Type B pancreatic cell (in vitro differentiated cells): ENCODE results near the gene TMEM108. TPM values are rescaled to one million over a fixed set of nuclear protein-coding genes. Genes with fewer than 3 reads are reported as not detected.

Experiments
- DNase-seq: peaks from one replicate; pipeline ENCODE4 v3.0.0; 2021; ENCODE audit warnings: mixed read lengths; ENCODE audit not compliant: unreplicated experiment; ENCODE audit errors: extremely low spot score
- H3K27ac Mint-ChIP-seq: 2 replicates; pipeline ENCODE4 v1.8.0; 2021; ENCODE audit warnings: mild to moderate bottlenecking, mixed read lengths
- H3K27me3 Mint-ChIP-seq: 2 replicates; pipeline ENCODE4 v1.8.0; 2021; ENCODE audit warnings: mixed read lengths
- H3K36me3 Mint-ChIP-seq: 2 replicates; pipeline ENCODE4 v1.8.0; 2021; ENCODE audit warnings: mixed read lengths
- H3K4me1 Mint-ChIP-seq: one replicate; pipeline ENCODE4 v1.8.0; 2021; ENCODE audit warnings: mixed read lengths; ENCODE audit not compliant: unreplicated experiment
- H3K4me3 Mint-ChIP-seq: 2 replicates; pipeline ENCODE4 v1.8.0; 2021; ENCODE audit warnings: mild to moderate bottlenecking, mixed read lengths
- H3K9me3 Mint-ChIP-seq: 2 replicates; pipeline ENCODE4 v1.8.0; 2021; ENCODE audit warnings: mixed read lengths
- total RNA-seq: library from RNA; stranded (reverse); gene quantifications from 2 replicates; pipeline ENCODE4 v1.2.1, GENCODE V29; 2021; ENCODE audit warnings: low replicate concordance
- TF ChIP-seq, protein P1 (sequence below): fragments of 200-600 bp; sonication (generic); conservative IDR thresholded peaks from 2 replicates; pipeline ENCODE4 v1.5.0; 2021; ENCODE audit warnings: antibody characterized with exemption, mild to moderate bottlenecking

The TMEM108 gene
- total RNA-seq, 1 donor from 2014 or later: 7.4 TPM

DNA sequence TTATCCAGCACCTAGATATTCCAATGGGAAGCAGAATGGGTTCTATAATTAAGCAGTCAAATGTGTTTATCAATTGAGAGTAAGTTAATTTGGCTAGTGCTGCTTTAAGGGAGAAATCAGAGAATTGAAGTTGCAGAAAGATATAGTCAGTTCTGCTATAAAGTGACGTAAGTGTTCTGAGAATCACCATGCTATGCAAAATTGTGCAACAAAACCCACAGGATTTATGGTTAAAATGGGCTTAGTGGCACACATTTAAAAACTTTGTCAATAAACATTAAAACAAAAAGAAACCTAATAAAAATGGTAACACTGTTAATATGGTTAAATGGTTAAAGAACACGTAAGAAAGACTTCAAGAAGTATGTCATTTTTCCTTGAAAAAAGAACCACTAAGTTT is 74.5 kb downstream of the TMEM108 start:
- no peak overlapping the region for H3K4me3 Mint-ChIP-seq
- H3K9me3 Mint-ChIP-seq: no peaks in the 10 kb centered on the region
- no peaks in the 10 kb centered on the region for H3K36me3 Mint-ChIP-seq
- no peak for DNase-seq
- peaks cover 15% of the 10 kb centered on the region for H3K4me1 Mint-ChIP-seq
- H3K27me3 Mint-ChIP-seq: no peaks in the 10 kb centered on the region
- TF ChIP-seq, protein P1, sequence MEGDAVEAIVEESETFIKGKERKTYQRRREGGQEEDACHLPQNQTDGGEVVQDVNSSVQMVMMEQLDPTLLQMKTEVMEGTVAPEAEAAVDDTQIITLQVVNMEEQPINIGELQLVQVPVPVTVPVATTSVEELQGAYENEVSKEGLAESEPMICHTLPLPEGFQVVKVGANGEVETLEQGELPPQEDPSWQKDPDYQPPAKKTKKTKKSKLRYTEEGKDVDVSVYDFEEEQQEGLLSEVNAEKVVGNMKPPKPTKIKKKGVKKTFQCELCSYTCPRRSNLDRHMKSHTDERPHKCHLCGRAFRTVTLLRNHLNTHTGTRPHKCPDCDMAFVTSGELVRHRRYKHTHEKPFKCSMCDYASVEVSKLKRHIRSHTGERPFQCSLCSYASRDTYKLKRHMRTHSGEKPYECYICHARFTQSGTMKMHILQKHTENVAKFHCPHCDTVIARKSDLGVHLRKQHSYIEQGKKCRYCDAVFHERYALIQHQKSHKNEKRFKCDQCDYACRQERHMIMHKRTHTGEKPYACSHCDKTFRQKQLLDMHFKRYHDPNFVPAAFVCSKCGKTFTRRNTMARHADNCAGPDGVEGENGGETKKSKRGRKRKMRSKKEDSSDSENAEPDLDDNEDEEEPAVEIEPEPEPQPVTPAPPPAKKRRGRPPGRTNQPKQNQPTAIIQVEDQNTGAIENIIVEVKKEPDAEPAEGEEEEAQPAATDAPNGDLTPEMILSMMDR: no peak
- H3K27ac Mint-ChIP-seq: no peak overlapping the region

DNA sequence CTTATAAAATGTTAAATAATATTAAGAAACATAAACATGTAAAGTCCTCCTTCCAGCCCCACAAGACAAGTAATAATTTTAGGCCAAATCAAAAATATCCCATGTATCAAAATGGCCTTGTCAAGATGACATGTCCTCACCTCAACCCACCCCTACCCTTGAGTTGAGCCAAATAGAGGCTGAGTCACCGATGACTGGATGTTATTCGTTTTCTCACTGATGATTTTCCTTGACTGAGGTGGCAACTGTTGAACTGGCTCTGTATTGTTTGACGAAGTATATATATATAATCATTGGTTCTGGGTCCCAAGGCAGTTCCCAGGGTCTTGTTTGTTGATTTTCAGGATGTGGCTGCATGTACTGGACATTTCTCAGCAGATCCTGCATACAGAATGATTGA is 75.3 kb downstream of the TMEM108 start:
- H3K9me3 Mint-ChIP-seq: no peaks in the 10 kb centered on the region
- H3K27ac Mint-ChIP-seq: no peak overlapping the region
- H3K36me3 Mint-ChIP-seq: no peaks in the 10 kb centered on the region
- no peak for DNase-seq
- H3K4me3 Mint-ChIP-seq: no peak overlapping the region
- H3K4me1 Mint-ChIP-seq: peaks cover 19% of the 10 kb centered on the region
- TF ChIP-seq, protein P1: no peak
- H3K27me3 Mint-ChIP-seq: no peaks in the 10 kb centered on the region

DNA sequence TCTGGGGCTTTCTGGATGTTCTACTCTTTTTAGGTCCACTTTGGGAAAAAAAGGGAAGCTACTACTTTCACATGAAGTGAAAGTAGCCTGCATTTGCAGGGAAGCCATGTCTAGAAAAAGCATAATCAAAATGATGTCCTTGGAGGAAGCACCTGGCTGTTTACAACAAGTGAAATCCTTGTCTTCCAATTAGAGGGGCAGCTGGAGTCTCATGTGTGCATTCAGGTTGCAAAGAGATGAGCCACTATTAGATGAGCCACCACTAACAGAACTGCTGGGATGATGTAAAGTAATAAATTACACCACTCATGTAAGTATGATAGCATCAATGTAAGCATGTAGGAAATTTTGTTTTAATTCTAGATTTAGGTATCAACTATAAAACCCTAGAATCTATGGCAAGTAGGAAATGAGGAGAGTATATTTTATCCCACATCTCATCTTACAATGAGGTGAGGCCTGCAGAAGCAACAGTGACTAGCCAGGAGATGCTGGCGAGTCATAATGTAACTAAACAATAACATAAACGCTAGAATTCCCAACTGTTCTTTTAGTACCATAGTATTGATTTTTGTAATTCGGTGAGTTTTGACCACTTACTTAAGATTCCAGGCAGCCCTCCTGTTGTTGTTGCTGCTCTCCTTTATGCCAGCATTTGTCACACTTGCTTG is 75.9 kb downstream of the TMEM108 start:
- no peak for DNase-seq
- Mint-ChIP-seq H3K27ac (no peak overlapping the region), H3K4me1 (peaks cover 20% of the 10 kb centered on the region), H3K27me3 (no peaks in the 10 kb centered on the region), H3K4me3 (no peak overlapping the region), H3K9me3 (no peaks in the 10 kb centered on the region), H3K36me3 (no peaks in the 10 kb centered on the region)
- TF ChIP-seq, protein P1: no peak

DNA sequence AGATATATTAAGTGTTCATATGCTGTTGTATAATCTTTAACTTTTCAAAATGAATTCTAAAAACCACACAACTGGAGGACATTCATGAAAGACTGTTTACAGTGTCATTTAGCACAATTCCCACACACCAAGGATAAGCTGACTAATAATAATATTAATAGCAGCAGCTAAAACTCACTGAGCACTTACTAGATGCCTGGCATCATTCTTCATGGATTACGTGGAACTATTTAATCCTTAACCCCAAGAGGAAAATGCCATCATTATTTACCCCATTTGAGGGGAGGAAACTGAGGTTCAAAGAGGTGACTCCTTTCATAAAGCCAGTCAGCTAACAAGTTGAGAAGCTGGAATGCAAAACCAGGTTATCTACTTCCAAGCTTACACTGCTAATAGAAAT is 77.0 kb downstream of the TMEM108 start:
- H3K9me3 Mint-ChIP-seq: no peaks in the 10 kb centered on the region
- TF ChIP-seq, protein P1: no peak
- no peaks in the 10 kb centered on the region for H3K27me3 Mint-ChIP-seq
- no peaks in the 10 kb centered on the region for H3K36me3 Mint-ChIP-seq
- no peak overlapping the region for H3K27ac Mint-ChIP-seq
- H3K4me1 Mint-ChIP-seq: peaks cover 14% of the 10 kb centered on the region
- DNase-seq: no peak
- H3K4me3 Mint-ChIP-seq: no peak overlapping the region

DNA sequence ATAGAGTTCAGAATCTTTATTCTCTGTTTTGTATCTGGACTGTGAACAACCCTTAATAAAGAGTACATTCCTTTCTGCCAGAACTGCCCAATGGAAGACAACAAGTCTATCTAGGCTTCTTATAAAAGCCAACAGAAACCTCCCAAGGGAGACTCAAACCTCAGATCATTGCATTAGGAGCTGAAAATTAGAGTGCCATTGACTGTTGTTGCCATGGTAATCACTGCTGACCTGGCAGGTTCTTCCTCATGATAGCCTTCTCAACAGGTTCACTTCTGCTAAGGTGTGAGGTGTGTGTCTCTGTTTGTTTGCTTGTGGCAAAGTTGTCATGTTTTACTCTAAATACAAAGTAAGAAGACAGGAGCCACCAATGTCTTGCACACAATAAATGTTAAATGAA is 79.2 kb downstream of the TMEM108 start:
- Mint-ChIP-seq H3K9me3 (no peaks in the 10 kb centered on the region), H3K27ac (no peak overlapping the region), H3K36me3 (no peaks in the 10 kb centered on the region), H3K4me3 (no peak overlapping the region), H3K27me3 (no peaks in the 10 kb centered on the region), H3K4me1 (peaks cover 9% of the 10 kb centered on the region)
- TF ChIP-seq, protein P1: no peak
- no peak for DNase-seq
